Loucy (cell line): Measurements from ENCODE around the gene TMSB4X.

Experiments used
- H2AFZ ChIP-seq: fragments of 200-600 bp; sonication (generic); 2 replicates; pipeline ENCODE4 v1.6.0; 2016; ENCODE audit warnings: antibody characterized with exemption, mild to moderate bottlenecking, low read length, moderate library complexity
- H3F3A ChIP-seq: fragments of 200-600 bp; 2 replicates; pipeline ENCODE4 v1.6.0; 2016; ENCODE audit warnings: antibody characterized with exemption, low read depth, mild to moderate bottlenecking
- H3K27me3 ChIP-seq: fragments of 200-600 bp; sonication (generic); 2 replicates; pipeline ENCODE4 v1.6.1; 2014; ENCODE audit warnings: low read length, mild to moderate bottlenecking; ENCODE audit not compliant: insufficient read depth, poor library complexity, severe bottlenecking
- H3K36me3 ChIP-seq: fragments of 200-600 bp; sonication (generic); 2 replicates; pipeline ENCODE4 v1.6.1; 2016; ENCODE audit warnings: low read length; ENCODE audit not compliant: insufficient read depth
- H3K4me1 ChIP-seq: fragments of 200-600 bp; sonication (generic); 2 replicates; pipeline ENCODE4 v1.5.1; 2014; ENCODE audit warnings: low read length, mild to moderate bottlenecking; ENCODE audit not compliant: insufficient read depth, poor library complexity, severe bottlenecking
- H3K4me2 ChIP-seq: fragments of 200-600 bp; sonication (generic); 2 replicates; pipeline ENCODE4 v1.6.0; 2014; ENCODE audit warnings: antibody characterized with exemption, low read length, low read depth, mild to moderate bottlenecking; ENCODE audit not compliant: poor library complexity, severe bottlenecking
- H3K4me3 ChIP-seq: fragments of 200-600 bp; sonication (generic); 2 replicates; pipeline ENCODE4 v1.5.1; 2014; ENCODE audit warnings: low read length, mild to moderate bottlenecking, mixed read lengths; ENCODE audit not compliant: poor library complexity, severe bottlenecking
- H3K79me2 ChIP-seq: fragments of 200-600 bp; sonication (generic); 2 replicates; pipeline ENCODE4 v1.6.1; 2014; ENCODE audit warnings: low read length; ENCODE audit not compliant: insufficient read depth
- H3K9ac ChIP-seq: fragments of 200-600 bp; sonication (generic); 2 replicates; pipeline ENCODE4 v1.6.0; 2014; ENCODE audit warnings: mild to moderate bottlenecking, low read depth, low read length, moderate library complexity; ENCODE audit not compliant: poor library complexity, severe bottlenecking
- H3K9me2 ChIP-seq: fragments of 200-600 bp; sonication (generic); replicated peaks from 2 replicates; pipeline ENCODE4 v1.6.1; 2016; ENCODE audit warnings: low read depth, low read length, mixed read lengths
- H3K9me3 ChIP-seq: fragments of 200-600 bp; sonication (generic); 2 replicates; pipeline ENCODE4 v1.6.1; 2014; ENCODE audit warnings: mild to moderate bottlenecking, antibody characterized with exemption, low read length, low read depth; ENCODE audit not compliant: insufficient read depth
- H4K20me1 ChIP-seq: fragments of 200-600 bp; sonication (generic); 2 replicates; pipeline ENCODE4 v1.6.0; 2014; ENCODE audit warnings: antibody characterized with exemption, low read length, mild to moderate bottlenecking; ENCODE audit not compliant: insufficient read depth, poor library complexity, severe bottlenecking
- CTCF ChIP-seq: fragments of 200-600 bp; sonication (generic); conservative IDR thresholded peaks from 2 replicates; pipeline ENCODE4 v1.5.1; 2014; ENCODE audit warnings: mild to moderate bottlenecking, antibody characterized with exemption, low read length
- EZH2phosphoT487 ChIP-seq: fragments of 200-600 bp; IDR thresholded peaks from 2 replicates; pipeline ENCODE4 v1.6.1; 2018; ENCODE audit warnings: antibody characterized with exemption, mild to moderate bottlenecking, moderate library complexity, borderline replicate concordance

TMSB4X gene

GRCh38 chrX:13007519-13008188 is 32.7 kb downstream of the TMSB4X start:
- Histone ChIP-seq H3K9ac (no peak overlapping the region), H3K4me1 (peaks cover 11% of the 10 kb centered on the region), H3K4me3 (no peak overlapping the region)

DNA sequence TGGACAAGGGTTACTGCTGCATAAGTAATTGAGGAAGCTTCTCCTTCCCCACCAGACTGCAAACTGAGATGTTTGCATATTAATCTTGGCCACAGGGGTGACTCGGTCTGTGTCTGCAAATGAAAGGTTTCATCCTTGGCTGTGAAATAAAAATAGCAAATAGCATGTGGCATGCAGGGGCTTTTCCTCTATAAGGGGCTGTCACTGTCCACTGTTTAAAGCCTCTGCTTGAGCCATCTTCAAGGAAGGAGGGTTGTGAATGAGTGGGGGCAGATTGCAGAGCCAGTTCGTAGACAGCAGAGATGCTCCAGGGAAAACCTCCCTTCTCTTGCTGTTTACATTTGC is 33.3 kb downstream of the TMSB4X start:
- Histone ChIP-seq H3K9ac (no peak overlapping the region), H3K4me3 (no peak overlapping the region)

More at GRCh38 chrX:13007519-13008188, 32.7 kb downstream of the TMSB4X start:
- no peaks in the 10 kb centered on the region for H3K27me3 ChIP-seq
- H3K36me3 ChIP-seq = no peaks in the 10 kb centered on the region
- peak overlapping the region; percentile 60; the same call in 1 of the 2 replicates for H2AFZ ChIP-seq
- no peaks in the 10 kb centered on the region for H3K9me2 ChIP-seq
- no peaks in the 10 kb centered on the region for H4K20me1 ChIP-seq
- H3K4me2 ChIP-seq = peak overlapping the region; percentile 8
- TF ChIP-seq CTCF (no peak), EZH2phosphoT487 (no peak)
- H3F3A ChIP-seq = no peaks in the 10 kb centered on the region
- no peaks in the 10 kb centered on the region for H3K9me3 ChIP-seq
- no peaks in the 10 kb centered on the region for H3K79me2 ChIP-seq

GRCh38 chrX:13008851-13009250 is 33.9 kb downstream of the TMSB4X start:
- Histone ChIP-seq H3F3A (no peaks in the 10 kb centered on the region), H3K9ac (no peak overlapping the region), H3K9me2 (no peaks in the 10 kb centered on the region), H3K4me2 (no peak overlapping the region), H2AFZ (no peak overlapping the region), H3K36me3 (no peaks in the 10 kb centered on the region), H3K4me1 (peaks cover 15% of the 10 kb centered on the region), H4K20me1 (no peaks in the 10 kb centered on the region), H3K79me2 (no peaks in the 10 kb centered on the region), H3K4me3 (no peak overlapping the region), H3K27me3 (no peaks in the 10 kb centered on the region), H3K9me3 (no peaks in the 10 kb centered on the region)
- TF ChIP-seq EZH2phosphoT487 (no peak), CTCF (no peak)

More for the DNA sequence above, 33.3 kb downstream of the TMSB4X start:
- H2AFZ ChIP-seq = peak overlapping the region; percentile 60; the same call in 1 of the 2 replicates
- peak overlapping the region; percentile 8 for H3K4me2 ChIP-seq
- no peaks in the 10 kb centered on the region for H3F3A ChIP-seq
- H4K20me1 ChIP-seq = no peaks in the 10 kb centered on the region
- H3K27me3 ChIP-seq = no peaks in the 10 kb centered on the region
- H3K36me3 ChIP-seq = no peaks in the 10 kb centered on the region
- no peaks in the 10 kb centered on the region for H3K9me2 ChIP-seq
- TF ChIP-seq EZH2phosphoT487 = no peak
- no peak for TF ChIP-seq CTCF
- H3K4me1 ChIP-seq = peaks cover 11% of the 10 kb centered on the region
- no peaks in the 10 kb centered on the region for H3K79me2 ChIP-seq
- no peaks in the 10 kb centered on the region for H3K9me3 ChIP-seq
